Mucosa of stomach (tissue), 1 donor: ENCODE measurements around the gene CEP131.

Experiments
- H3K27me3 ChIP-seq: one replicate; pipeline ENCODE4 v1.7.0; 2013; ENCODE audit warnings: mild to moderate bottlenecking, low read length; ENCODE audit not compliant: control insufficient read depth, insufficient read depth
- H3K36me3 ChIP-seq: one replicate; pipeline ENCODE4 v1.7.0; 2013; ENCODE audit warnings: low read length; ENCODE audit not compliant: control insufficient read depth, insufficient read depth
- H3K4me1 ChIP-seq: one replicate; pipeline ENCODE4 v1.7.0; 2013; ENCODE audit warnings: mild to moderate bottlenecking, low read length; ENCODE audit not compliant: control insufficient read depth, insufficient read depth
- H3K4me3 ChIP-seq: one replicate; pipeline ENCODE4 v1.7.0; 2013; ENCODE audit warnings: low read length
- H3K9ac ChIP-seq: one replicate; pipeline ENCODE4 v1.7.0; 2013; ENCODE audit warnings: mild to moderate bottlenecking, low read length, moderate library complexity
- H3K9me3 ChIP-seq: one replicate; pipeline ENCODE4 v1.7.0; 2013; ENCODE audit warnings: mild to moderate bottlenecking, low read length, moderate library complexity; ENCODE audit not compliant: control insufficient read depth
- donor health status: Pancreatic carcinoma.

Gene CEP131

GRCh38 chr17:81191646-81192045 is 31.1 kb downstream of the CEP131 start:
- H3K4me1 ChIP-seq = peaks cover 6% of the 10 kb centered on the region
- H3K9ac ChIP-seq = no peak overlapping the region
- H3K9me3 ChIP-seq = no peaks in the 10 kb centered on the region
- no peaks in the 10 kb centered on the region for H3K27me3 ChIP-seq
- H3K36me3 ChIP-seq = no peaks in the 10 kb centered on the region
- H3K4me3 ChIP-seq = no peak overlapping the region

- Histone ChIP-seq H3K9me3 (no peaks in the 10 kb centered on the region), H3K9ac (no peak overlapping the region), H3K27me3 (no peaks in the 10 kb centered on the region), H3K4me1 (peaks cover 6% of the 10 kb centered on the region), H3K4me3 (no peak overlapping the region), H3K36me3 (no peaks in the 10 kb centered on the region)
These were observed 31.6 kb downstream of the CEP131 start for GRCh38 chr17:81191116-81191515.

- Histone ChIP-seq H3K9me3 (no peaks in the 10 kb centered on the region), H3K4me1 (peaks cover 6% of the 10 kb centered on the region), H3K36me3 (no peaks in the 10 kb centered on the region), H3K4me3 (no peak overlapping the region), H3K27me3 (no peaks in the 10 kb centered on the region), H3K9ac (no peak overlapping the region)
These were observed 32.2 kb downstream of the CEP131 start for GRCh38 chr17:81190591-81190990.

GRCh38 chr17:81189670-81190530 is 32.9 kb downstream of the CEP131 start:
- Histone ChIP-seq H3K36me3 (no peaks in the 10 kb centered on the region), H3K4me1 (peaks cover 6% of the 10 kb centered on the region), H3K27me3 (no peaks in the 10 kb centered on the region), H3K4me3 (no peak overlapping the region), H3K9ac (no peak overlapping the region), H3K9me3 (no peaks in the 10 kb centered on the region)

- H3K36me3 ChIP-seq = no peaks in the 10 kb centered on the region
- no peaks in the 10 kb centered on the region for H3K9me3 ChIP-seq
- H3K4me1 ChIP-seq = peaks cover 6% of the 10 kb centered on the region
- no peak overlapping the region for H3K9ac ChIP-seq
- H3K27me3 ChIP-seq = no peaks in the 10 kb centered on the region
- H3K4me3 ChIP-seq = no peak overlapping the region
These were observed 33.7 kb downstream of the CEP131 start for GRCh38 chr17:81189016-81189415.

- Histone ChIP-seq H3K9me3 (no peaks in the 10 kb centered on the region), H3K4me1 (peaks cover 2% of the 10 kb centered on the region), H3K27me3 (peaks cover under 1% of the 10 kb centered on the region), H3K9ac (no peak overlapping the region), H3K4me3 (no peak overlapping the region), H3K36me3 (no peaks in the 10 kb centered on the region)
These were observed 34.3 kb downstream of the CEP131 start for GRCh38 chr17:81188491-81188840.

- H3K36me3 ChIP-seq = no peaks in the 10 kb centered on the region
- peaks cover 4% of the 10 kb centered on the region for H3K27me3 ChIP-seq
- no peak overlapping the region for H3K9ac ChIP-seq
- H3K4me1 ChIP-seq = no peaks in the 10 kb centered on the region
- H3K4me3 ChIP-seq = no peak overlapping the region
- H3K9me3 ChIP-seq = no peaks in the 10 kb centered on the region
These were observed 34.9 kb downstream of the CEP131 start for GRCh38 chr17:81187586-81188490.

GRCh38 chr17:81187120-81187519 is 35.6 kb downstream of the CEP131 start:
- Histone ChIP-seq H3K9me3 (no peaks in the 10 kb centered on the region), H3K36me3 (no peaks in the 10 kb centered on the region), H3K4me1 (no peaks in the 10 kb centered on the region), H3K4me3 (no peak overlapping the region), H3K27me3 (peaks cover 4% of the 10 kb centered on the region), H3K9ac (no peak overlapping the region)

- Histone ChIP-seq H3K9ac (no peak overlapping the region), H3K4me1 (no peaks in the 10 kb centered on the region), H3K27me3 (peaks cover 4% of the 10 kb centered on the region), H3K36me3 (no peaks in the 10 kb centered on the region), H3K4me3 (no peak overlapping the region), H3K9me3 (no peaks in the 10 kb centered on the region)
These were observed 36.6 kb downstream of the CEP131 start for GRCh38 chr17:81186203-81186602.

- Histone ChIP-seq H3K4me3 (no peak overlapping the region), H3K9ac (no peak overlapping the region), H3K4me1 (no peaks in the 10 kb centered on the region), H3K36me3 (no peaks in the 10 kb centered on the region), H3K27me3 (peaks cover 4% of the 10 kb centered on the region), H3K9me3 (no peaks in the 10 kb centered on the region)
These were observed 38.2 kb downstream of the CEP131 start for GRCh38 chr17:81184555-81184954.

- Histone ChIP-seq H3K9ac (no peak overlapping the region), H3K9me3 (no peaks in the 10 kb centered on the region), H3K4me3 (no peak overlapping the region), H3K36me3 (no peaks in the 10 kb centered on the region), H3K27me3 (peaks cover 4% of the 10 kb centered on the region), H3K4me1 (no peaks in the 10 kb centered on the region)
These were observed 39.0 kb downstream of the CEP131 start for GRCh38 chr17:81183807-81184206.

- Histone ChIP-seq H3K4me1 (no peaks in the 10 kb centered on the region), H3K4me3 (no peak overlapping the region), H3K36me3 (no peaks in the 10 kb centered on the region), H3K9ac (no peak overlapping the region), H3K27me3 (peaks cover 4% of the 10 kb centered on the region), H3K9me3 (no peaks in the 10 kb centered on the region)
These were observed 39.4 kb downstream of the CEP131 start for GRCh38 chr17:81183316-81183715.
